ENCODE measurements around the gene MRPL27. TPM values are rescaled to one million over a fixed set of nuclear protein-coding genes. Genes with fewer than 3 reads are reported as not detected.

The MRPL27 gene
- total and polyA plus RNA-seq, 10 donors, result 26.4 to 102 (median 34.9) TPM

DNA sequence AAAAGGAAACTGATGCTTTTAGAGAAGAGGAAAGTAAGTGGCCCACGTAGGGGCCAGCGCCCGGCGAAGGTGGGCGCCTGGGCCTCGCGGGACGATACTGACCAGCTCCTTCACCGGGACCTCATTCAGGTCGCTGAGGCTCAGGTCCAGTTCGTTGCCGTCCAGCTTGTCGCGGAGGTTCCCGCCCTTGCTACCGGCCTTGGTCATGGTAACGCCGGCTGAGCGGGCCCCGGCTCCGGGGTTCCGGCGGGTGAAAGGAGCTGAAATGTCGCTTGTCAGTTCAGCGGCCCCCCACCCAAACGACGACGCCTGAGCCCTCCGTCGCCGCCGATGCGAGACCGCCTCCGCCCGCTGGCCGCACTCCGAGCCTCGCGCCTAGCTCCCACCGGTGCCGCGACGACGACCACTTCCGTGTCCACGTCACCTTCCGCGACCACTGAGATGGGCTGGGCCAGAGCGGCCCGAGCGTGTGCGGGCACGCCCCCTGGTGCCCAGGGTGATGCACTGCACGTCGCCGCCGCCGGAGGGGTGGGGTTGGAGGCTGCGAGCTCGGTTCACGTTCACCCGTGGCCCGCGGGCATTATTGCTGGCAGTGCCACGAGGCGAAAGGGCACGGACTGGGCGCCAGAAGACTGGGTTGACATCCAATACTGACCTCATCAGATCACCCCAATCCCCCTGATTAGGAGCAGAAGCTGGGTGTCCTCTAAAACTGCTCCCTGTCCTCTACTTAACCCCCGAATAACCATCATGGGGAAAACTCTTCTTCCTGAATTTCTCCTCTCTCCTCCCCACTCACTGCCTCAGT, 24.3 kb upstream of the MRPL27 start, which contains the start of gene LRRC59:
TSS of gene LRRC59 (minus strand) at position 413 of the 808 bp plus-strand sequence. CDS start at position 207, 206 bp downstream.
- Histone ChIP-seq H3K27ac (peak within 1 kb of the TSS; percentile 75 to 94 (median 86)), H3K27me3 (replicated peaks in 1 of 7) (no peaks in the 10 kb centered on the region), H3K9me3 (no peaks in the 10 kb centered on the region), H3K4me3 (peak within 1 kb of the TSS; percentile 68 to 98 (median 92)), H3K36me3 (peaks cover 0 to 34% (median 27%) of the 10 kb centered on the region in 6 donors), H3K4me1 (peaks cover 16 to 47% (median 33%) of the 10 kb centered on the region in 6 donors)
- WGBS, 5 donors, result 0 to 1% (median 1%) methylated on average over 16 to 70 of the region's 70 CpGs
- intact Hi-C loops (cut with DNase I; ENCODE audit: low total_unique reads), result no loop called here
- TF ChIP-seq POLR2A (IDR thresholded peaks at IDR 0.05) (peak in 2 of 3 donors; percentile 59 to 74), POLR2AphosphoS5 (IDR thresholded peaks at IDR 0.05) (peak; percentile 98 to 99 (median 99))
- TF ChIP-seq, protein P1, sequence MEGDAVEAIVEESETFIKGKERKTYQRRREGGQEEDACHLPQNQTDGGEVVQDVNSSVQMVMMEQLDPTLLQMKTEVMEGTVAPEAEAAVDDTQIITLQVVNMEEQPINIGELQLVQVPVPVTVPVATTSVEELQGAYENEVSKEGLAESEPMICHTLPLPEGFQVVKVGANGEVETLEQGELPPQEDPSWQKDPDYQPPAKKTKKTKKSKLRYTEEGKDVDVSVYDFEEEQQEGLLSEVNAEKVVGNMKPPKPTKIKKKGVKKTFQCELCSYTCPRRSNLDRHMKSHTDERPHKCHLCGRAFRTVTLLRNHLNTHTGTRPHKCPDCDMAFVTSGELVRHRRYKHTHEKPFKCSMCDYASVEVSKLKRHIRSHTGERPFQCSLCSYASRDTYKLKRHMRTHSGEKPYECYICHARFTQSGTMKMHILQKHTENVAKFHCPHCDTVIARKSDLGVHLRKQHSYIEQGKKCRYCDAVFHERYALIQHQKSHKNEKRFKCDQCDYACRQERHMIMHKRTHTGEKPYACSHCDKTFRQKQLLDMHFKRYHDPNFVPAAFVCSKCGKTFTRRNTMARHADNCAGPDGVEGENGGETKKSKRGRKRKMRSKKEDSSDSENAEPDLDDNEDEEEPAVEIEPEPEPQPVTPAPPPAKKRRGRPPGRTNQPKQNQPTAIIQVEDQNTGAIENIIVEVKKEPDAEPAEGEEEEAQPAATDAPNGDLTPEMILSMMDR (IDR thresholded peaks at IDR 0.05 in 8 of 11, conservative IDR thresholded peaks at IDR 0.05 in 3 of 11), result peak; percentile 99 to 100 (median 99)
- peak; percentile 99 for DNase-seq

DNA sequence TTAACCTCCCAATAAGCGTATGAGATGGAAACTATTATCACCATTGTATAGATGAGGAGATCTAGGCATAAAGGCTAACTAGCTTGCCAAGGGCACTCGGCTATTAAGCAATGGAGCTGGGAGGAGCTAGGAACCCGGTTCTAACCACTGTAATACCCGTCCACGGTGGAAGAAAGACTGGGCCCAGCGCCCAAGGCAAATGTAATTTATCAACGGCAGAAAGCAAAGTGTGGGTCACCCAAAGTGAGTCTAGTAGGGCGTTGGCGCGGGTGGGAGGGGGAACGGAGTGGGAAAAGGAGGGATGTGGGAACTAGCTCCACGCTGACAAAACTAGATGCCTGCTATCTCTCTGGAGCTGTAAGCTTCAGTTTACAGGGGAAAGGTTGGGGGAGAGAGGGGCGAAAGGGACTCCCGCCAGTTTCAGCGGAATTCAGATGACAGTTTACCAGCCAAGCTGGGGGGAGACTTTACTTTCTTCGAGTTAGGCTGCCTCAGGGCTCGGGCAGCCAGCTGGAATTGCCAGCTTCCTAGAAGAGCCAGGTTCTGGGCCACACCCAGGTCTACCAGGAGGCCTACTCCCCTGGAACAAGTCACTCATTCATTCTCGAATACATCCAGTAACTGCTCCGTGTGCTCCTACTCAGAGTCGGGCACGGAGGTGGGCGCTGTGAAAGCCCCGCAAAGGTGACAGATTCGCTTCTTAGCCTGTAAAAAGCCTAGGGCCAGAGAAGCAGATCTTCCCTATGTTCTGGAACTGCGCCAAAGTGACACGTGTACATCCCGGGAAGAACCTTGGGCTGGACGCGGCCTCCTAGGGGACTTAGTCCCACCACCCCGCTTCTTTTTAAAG, 23.5 kb upstream of the MRPL27 start:
- WGBS, 5 donors, result 11 to 17% (median 14%) methylated on average over 30 of the region's 30 CpGs
- TF ChIP-seq POLR2AphosphoS5 (IDR thresholded peaks at IDR 0.05), result no peak
- TF ChIP-seq, protein P1 (IDR thresholded peaks at IDR 0.05 in 8 of 11, conservative IDR thresholded peaks at IDR 0.05 in 3 of 11), result no peak
- no peak for TF ChIP-seq POLR2A (IDR thresholded peaks at IDR 0.05)
- Histone ChIP-seq H3K4me3 (peak overlapping the region; percentile 68 to 98 (median 92)), H3K27ac (peak overlapping the region; percentile 75 to 94 (median 86)), H3K4me1 (peaks cover 16 to 52% (median 34%) of the 10 kb centered on the region in 6 donors), H3K27me3 (replicated peaks in 1 of 7) (no peaks in the 10 kb centered on the region), H3K9me3 (no peaks in the 10 kb centered on the region), H3K36me3 (peaks cover 0 to 43% (median 35%) of the 10 kb centered on the region in 6 donors)
- DNase-seq, result no peak
- intact Hi-C loops (cut with DNase I; ENCODE audit: low total_unique reads), result no loop called here

DNA sequence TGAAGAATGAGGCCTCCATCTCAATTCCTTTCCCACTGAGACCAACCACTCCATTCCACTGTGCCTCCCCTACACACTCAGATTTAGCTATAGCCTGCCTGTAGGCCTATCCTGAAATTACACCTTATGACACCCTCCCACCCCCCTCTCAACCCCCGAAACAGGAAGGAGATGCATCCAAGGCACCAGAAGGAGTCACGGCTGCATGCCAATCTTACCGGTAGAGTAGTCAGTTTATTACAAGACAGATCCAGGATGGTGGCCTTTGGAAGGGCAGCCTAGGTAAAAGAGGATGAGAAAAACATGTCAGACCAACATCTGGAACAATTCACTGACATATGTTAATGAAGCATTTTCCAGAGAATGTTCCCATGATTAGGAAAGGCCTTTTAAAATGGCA, 21.7 kb upstream of the MRPL27 start:
- 12 to 43% (median 24%) methylated on average over 3 of the region's 3 CpGs for WGBS, 5 donors
- no peaks in the 10 kb centered on the region for H3K27me3 ChIP-seq (replicated peaks in 1 of 7)
- peaks cover 16 to 64% (median 34%) of the 10 kb centered on the region in 6 donors for H3K4me1 ChIP-seq
- no peaks in the 10 kb centered on the region for H3K9me3 ChIP-seq
- intact Hi-C loops (cut with DNase I; ENCODE audit: low total_unique reads), result no loop called here
- TF ChIP-seq, protein P1 (IDR thresholded peaks at IDR 0.05 in 8 of 11, conservative IDR thresholded peaks at IDR 0.05 in 3 of 11), result no peak
- TF ChIP-seq POLR2AphosphoS5 (IDR thresholded peaks at IDR 0.05), result no peak
- no peak for TF ChIP-seq POLR2A (IDR thresholded peaks at IDR 0.05)
- no peak for DNase-seq
- H3K36me3 ChIP-seq, result peaks cover 0 to 60% (median 52%) of the 10 kb centered on the region in 6 donors
- H3K4me3 ChIP-seq, result no peak overlapping the region
- no peak overlapping the region for H3K27ac ChIP-seq

Measured in spleen (tissue), 11 donors.